ENCODE results near the gene PPP2R1B.

The PPP2R1B gene

GRCh38 chr11:111765984-111766833 is at the start of gene PPP2R1B:
Gene PPP2R1B (minus strand): TSS chr11:111766389. CDS start chr11:111766361, 28 bp downstream.
- DNase-seq (ENCODE audit: extremely low spot score): peak; percentile 97
- POLR2A ChIA-PET: interaction anchor here (0.6 to 0.9 kb wide), 3 partner anchors 38 to 196 kb away, joined by 3 to 4 read pairs (median 3); no protein-coding TSS in a partner anchor
- CTCF ChIA-PET: interaction anchor here (1.0 to 5.8 kb wide), 14 partner anchors 10 to 180 kb away, joined by 3 to 72 read pairs (median 4); partner anchors contain the start of gene SIK2
- no peak for TF ChIP-seq CTCF (IDR thresholded peaks at IDR 0.05; ENCODE audit: control extremely low read depth, extremely low read depth, low read depth, missing control alignments)

GRCh38 chr11:111815489-111815888 is 49.3 kb upstream of the PPP2R1B start:
- ChIA-PET POLR2A (no interaction called here), CTCF (interaction anchor here (1.5 to 1.9 kb wide), 2 partner anchors 8 to 28 kb away, joined by 5 read pairs; no protein-coding TSS in a partner anchor)
- DNase-seq (ENCODE audit: extremely low spot score): no peak
- TF ChIP-seq CTCF (IDR thresholded peaks at IDR 0.05; ENCODE audit: control extremely low read depth, extremely low read depth, low read depth, missing control alignments): no peak

- CTCF ChIA-PET: interaction anchor here (1.5 to 1.9 kb wide), 2 partner anchors 9 to 28 kb away, joined by 5 read pairs; no protein-coding TSS in a partner anchor
- DNase-seq (ENCODE audit: extremely low spot score): no peak
- POLR2A ChIA-PET: no interaction called here
- no peak for TF ChIP-seq CTCF (IDR thresholded peaks at IDR 0.05; ENCODE audit: control extremely low read depth, extremely low read depth, low read depth, missing control alignments)
Measured at GRCh38 chr11:111814557-111815320, 48.5 kb upstream of the PPP2R1B start.

GRCh38 chr11:111814106-111814505 is 47.9 kb upstream of the PPP2R1B start:
- POLR2A ChIA-PET: no interaction called here
- CTCF ChIA-PET: no interaction called here
- DNase-seq (ENCODE audit: extremely low spot score): no peak
- TF ChIP-seq CTCF (IDR thresholded peaks at IDR 0.05; ENCODE audit: control extremely low read depth, extremely low read depth, low read depth, missing control alignments): no peak

GRCh38 chr11:111812211-111812610 is 46.0 kb upstream of the PPP2R1B start:
- DNase-seq (ENCODE audit: extremely low spot score): no peak
- no peak for TF ChIP-seq CTCF (IDR thresholded peaks at IDR 0.05; ENCODE audit: control extremely low read depth, extremely low read depth, low read depth, missing control alignments)
- ChIA-PET POLR2A (no interaction called here), CTCF (interaction anchor here (1.1 kb wide), 1 partner anchor 34 kb away, joined by 4 read pairs; no protein-coding TSS in a partner anchor)

- no peak for TF ChIP-seq CTCF (IDR thresholded peaks at IDR 0.05; ENCODE audit: control extremely low read depth, extremely low read depth, low read depth, missing control alignments)
- ChIA-PET CTCF (no interaction called here), POLR2A (no interaction called here)
- DNase-seq (ENCODE audit: extremely low spot score): no peak
Measured at GRCh38 chr11:111811445-111811844, 45.3 kb upstream of the PPP2R1B start.

Data from GM10248 (cell line).